HTR-8/SVneo (cell line): ENCODE results near the gene PCSK2.
"Not testable (repeated sequence)": the region's sequence is repeated elsewhere in the genome, so short reads cannot be mapped to it uniquely, and the experiment has no call there.

ENCODE experiments used
- DNase-seq: peaks from one replicate; pipeline ENCODE4 v3.0.0; 2011; ENCODE audit warnings: low spot score, mixed read lengths; ENCODE audit not compliant: insufficient read length
- FAIRE-seq: peaks from 2 replicates; lab custom pipeline; 2011; peaks lifted over from hg19 to GRCh38; lab: Jason Lieb, UNC

Gene PCSK2

GRCh38 chr20:17226410-17227218 lies at the start of gene PCSK2:
TSS of gene PCSK2 (plus strand) at chr20:17227040. CDS start at chr20:17227306, 266 bp downstream.
- FAIRE-seq (no peak), DNase-seq (no peak)

GRCh38 chr20:17177341-17177740 lies 49.5 kb upstream of the PCSK2 start:
- DNase-seq (no peak), FAIRE-seq (no peak)

GRCh38 chr20:17179840-17180239 lies 47.0 kb upstream of the PCSK2 start:
- DNase-seq: no peak
- no peak for FAIRE-seq

- DNase-seq (no peak), FAIRE-seq (no peak)
Observed at GRCh38 chr20:17189976-17190695, 36.7 kb upstream of the PCSK2 start.

- FAIRE-seq (no peak), DNase-seq (no peak)
Observed at GRCh38 chr20:17197041-17197440, 29.8 kb upstream of the PCSK2 start.

- no peak for FAIRE-seq
Observed at GRCh38 chr20:17202030-17202429, 24.8 kb upstream of the PCSK2 start.

GRCh38 chr20:17202673-17203072 lies 24.2 kb upstream of the PCSK2 start:
- FAIRE-seq: no peak
- no peak for DNase-seq

More at GRCh38 chr20:17202030-17202429, 24.8 kb upstream of the PCSK2 start:
- no peak for DNase-seq

- FAIRE-seq (no peak), DNase-seq (no peak)
Observed at GRCh38 chr20:17205084-17205813, 21.6 kb upstream of the PCSK2 start.

- no peak for FAIRE-seq
- DNase-seq: no peak
Observed at GRCh38 chr20:17210387-17210786, 16.5 kb upstream of the PCSK2 start.

- DNase-seq (no peak), FAIRE-seq (no peak)
Observed at GRCh38 chr20:17210983-17211382, 15.9 kb upstream of the PCSK2 start.

GRCh38 chr20:17215167-17215566 lies 11.7 kb upstream of the PCSK2 start:
- DNase-seq (no peak), FAIRE-seq (no peak)

- not testable (repeated sequence) for FAIRE-seq
Observed at GRCh38 chr20:17219856-17220255, 7.0 kb upstream of the PCSK2 start.

GRCh38 chr20:17223553-17223952 lies 3.3 kb upstream of the PCSK2 start:
- DNase-seq (no peak), FAIRE-seq (no peak)

More at GRCh38 chr20:17219856-17220255, 7.0 kb upstream of the PCSK2 start:
- not testable (repeated sequence) for DNase-seq

GRCh38 chr20:17225851-17226409 lies 910 bp upstream of the PCSK2 start:
- FAIRE-seq: no peak
- no peak for DNase-seq

GRCh38 chr20:17227219-17227575 lies 357 bp downstream of the PCSK2 start:
- no peak for DNase-seq

GRCh38 chr20:17227669-17228623 lies 1.1 kb downstream of the PCSK2 start:
- DNase-seq (no peak), FAIRE-seq (no peak)

More at GRCh38 chr20:17227219-17227575, 357 bp downstream of the PCSK2 start:
- FAIRE-seq: no peak

- DNase-seq (no peak), FAIRE-seq (no peak)
Observed at GRCh38 chr20:17228624-17229061, 1.8 kb downstream of the PCSK2 start.

- FAIRE-seq (no peak), DNase-seq (no peak)
Observed at GRCh38 chr20:17229256-17229655, 2.4 kb downstream of the PCSK2 start.

GRCh38 chr20:17233626-17234025 lies 6.8 kb downstream of the PCSK2 start:
- DNase-seq: no peak
- no peak for FAIRE-seq
